Peyer's patch (tissue), 4 donors: Measurements from ENCODE around the gene TRIM43B. TPM values are rescaled to one million over a fixed set of nuclear protein-coding genes. Genes with fewer than 3 reads are reported as not detected.
"Not testable (repeated sequence)": the region's sequence is repeated elsewhere in the genome, so short reads cannot be mapped to it uniquely, and the experiment has no call there.

Source experiments
- DNase-seq, 3 donors: peaks; one replicate each; pipeline ENCODE4 v3.0.0-alpha.2; 2017 to 2019
- H3K27ac ChIP-seq, 4 donors: fragments of 200-600 bp; sonication (generic); one replicate each; pipeline ENCODE4 v1.5.1; 2016 to 2019
- H3K27me3 ChIP-seq, 2 donors: fragments of 200-600 bp; sonication (generic); one replicate each; pipeline ENCODE4 v1.5.1; 2019
- H3K36me3 ChIP-seq, 3 donors: fragments of 200-600 bp; sonication (generic); one replicate each; pipeline ENCODE4 v1.5.1; 2016 to 2019
- H3K4me1 ChIP-seq, 4 donors: fragments of 200-600 bp; sonication (generic); one replicate each; pipeline ENCODE4 v1.5.1; 2016 to 2019
- H3K4me3 ChIP-seq, 4 donors: fragments of 200-600 bp; sonication (generic); 1 replicate in 3 of 4; 2 replicates in 1 of 4; pipeline ENCODE4 v1.5.1; 2016 to 2019; ENCODE audit warnings: mild to moderate bottlenecking in 1 of 4
- H3K9me3 ChIP-seq, 4 donors: fragments of 200-600 bp; sonication (generic); one replicate each; pipeline ENCODE4 v1.5.1; 2016 to 2019; ENCODE audit warnings: mild to moderate bottlenecking in 1 of 4
- CTCF ChIP-seq, 6 experiments: fragments of 450-650 bp in 4 of 6; fragments of 200-600 bp in 2 of 6; sonication (generic) in 1 of 6; IDR thresholded peaks; one replicate each; pipeline ENCODE4 v1.5.1; 2017 to 2019; ENCODE audit warnings: antibody characterized with exemption in 6 of 6, mild to moderate bottlenecking in 3 of 6, moderate library complexity in 1 of 6
- POLR2A ChIP-seq, 2 donors: fragments of 450-650 bp; IDR thresholded peaks; one replicate each; pipeline ENCODE4 v1.5.1; 2017; ENCODE audit warnings: antibody characterized with exemption in 2 of 2, mild to moderate bottlenecking in 2 of 2, moderate library complexity in 2 of 2
- total RNA-seq, 4 donors: library from RNA; depleted of rRNA; stranded (reverse); fragments of >200 nt; gene quantifications; one replicate each; pipeline ENCODE4 v1.1.0, GENCODE V29; 2016

TRIM43B gene
- total RNA-seq, 4 donors from 2014 or later = not detected

DNA sequence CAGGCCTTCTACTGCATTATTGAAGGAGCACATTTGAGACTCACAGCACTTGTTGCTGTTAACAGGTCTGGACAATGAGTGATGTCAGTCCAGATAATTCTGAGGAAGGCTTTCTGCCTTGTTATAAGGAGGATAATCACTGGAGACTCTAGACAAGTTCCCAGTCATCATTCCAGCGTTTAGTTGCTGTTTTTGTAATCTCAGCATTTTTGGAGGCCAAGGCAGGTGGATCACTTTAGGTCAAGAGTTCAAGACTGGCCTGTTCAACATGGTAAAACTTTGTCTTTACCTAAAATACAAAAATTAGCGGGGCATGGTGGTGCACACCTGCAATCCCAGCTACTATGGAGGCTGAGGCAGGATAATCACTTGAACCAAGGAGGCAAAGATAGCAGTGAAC, 39.6 kb upstream of the TRIM43B start:
- Histone ChIP-seq H3K4me3 (no peak overlapping the region), H3K36me3 (no peaks in the 10 kb centered on the region), H3K27ac (no peak overlapping the region), H3K4me1 (peaks cover 0 to 13% (median 0%) of the 10 kb centered on the region in 4 donors), H3K9me3 (no peaks in the 10 kb centered on the region), H3K27me3 (no peaks in the 10 kb centered on the region)
- DNase-seq = no peak
- no peak for TF ChIP-seq CTCF (IDR thresholded peaks at IDR 0.05)

- no peak overlapping the region for H3K27ac ChIP-seq
- H3K4me1 ChIP-seq = no peaks in the 10 kb centered on the region
- no peaks in the 10 kb centered on the region for H3K36me3 ChIP-seq
- no peak overlapping the region for H3K4me3 ChIP-seq
- TF ChIP-seq POLR2A (IDR thresholded peaks at IDR 0.05) = no peak
- TF ChIP-seq CTCF (IDR thresholded peaks at IDR 0.05) = no peak
- DNase-seq = no peak
- H3K9me3 ChIP-seq = no peaks in the 10 kb centered on the region
- no peaks in the 10 kb centered on the region for H3K27me3 ChIP-seq
Measured at GRCh38 chr2:95514718-95515117, 30.2 kb upstream of the TRIM43B start.

GRCh38 chr2:95514226-95514625, 29.7 kb upstream of the TRIM43B start:
- not testable (repeated sequence) for H3K4me1 ChIP-seq, H3K27me3 ChIP-seq, H3K36me3 ChIP-seq, H3K27ac ChIP-seq, H3K9me3 ChIP-seq, H3K4me3 ChIP-seq, DNase-seq

DNA sequence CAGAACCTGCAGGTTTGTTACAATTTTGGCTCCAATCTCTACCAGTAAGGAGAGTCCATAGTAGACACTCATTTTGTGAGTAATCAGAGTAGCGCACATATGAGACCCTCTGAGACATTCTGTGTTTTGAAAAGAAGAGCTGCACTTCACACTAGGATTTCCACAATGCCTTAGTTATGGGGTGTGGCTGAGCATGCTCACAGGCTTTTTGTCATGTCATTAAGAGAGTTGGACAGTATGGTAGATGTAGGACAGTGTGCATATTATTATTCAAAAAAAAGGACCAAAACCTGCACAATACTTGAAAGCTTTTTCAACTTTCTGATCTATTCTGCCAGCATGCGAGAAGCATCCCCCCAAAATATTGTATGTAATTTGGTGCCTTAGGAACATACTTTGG, 24.9 kb upstream of the TRIM43B start:
- TF ChIP-seq POLR2A (IDR thresholded peaks at IDR 0.05) (no peak), CTCF (IDR thresholded peaks at IDR 0.05) (no peak)
- Histone ChIP-seq H3K4me3 (no peak overlapping the region), H3K9me3 (no peaks in the 10 kb centered on the region), H3K36me3 (no peaks in the 10 kb centered on the region), H3K27me3 (no peaks in the 10 kb centered on the region), H3K27ac (no peak overlapping the region), H3K4me1 (no peaks in the 10 kb centered on the region)
- DNase-seq = no peak

DNA sequence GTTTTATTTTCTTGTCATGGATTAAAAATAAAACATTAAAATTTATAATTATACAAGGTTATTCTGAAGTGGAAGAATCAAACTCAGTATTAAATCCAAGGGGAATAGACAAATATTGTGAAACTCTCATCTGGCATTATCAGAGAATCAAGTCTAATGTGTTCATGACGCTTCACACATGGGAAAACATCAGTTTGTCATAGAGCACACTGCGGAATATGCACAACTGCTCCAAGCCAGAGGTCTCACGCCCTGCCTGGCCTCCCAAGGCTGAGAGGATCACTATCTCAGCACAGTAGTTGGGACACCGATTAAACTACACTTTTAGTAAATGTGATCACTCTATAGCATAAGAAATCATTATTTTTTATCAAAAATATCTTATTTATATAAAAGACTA, 20.7 kb upstream of the TRIM43B start:
- Histone ChIP-seq H3K4me3 (no peak overlapping the region), H3K36me3 (no peaks in the 10 kb centered on the region), H3K27me3 (no peaks in the 10 kb centered on the region), H3K4me1 (no peaks in the 10 kb centered on the region), H3K27ac (no peak overlapping the region), H3K9me3 (no peaks in the 10 kb centered on the region)
- TF ChIP-seq CTCF (IDR thresholded peaks at IDR 0.05) (no peak), POLR2A (IDR thresholded peaks at IDR 0.05) (no peak)
- no peak for DNase-seq

GRCh38 chr2:95500854-95501253, 16.3 kb upstream of the TRIM43B start:
- Histone ChIP-seq H3K27me3 (no peaks in the 10 kb centered on the region), H3K4me3 (no peak overlapping the region), H3K4me1 (no peaks in the 10 kb centered on the region), H3K9me3 (no peaks in the 10 kb centered on the region), H3K27ac (no peak overlapping the region), H3K36me3 (no peaks in the 10 kb centered on the region)
- DNase-seq = no peak
- TF ChIP-seq POLR2A (IDR thresholded peaks at IDR 0.05) = no peak
- TF ChIP-seq CTCF (IDR thresholded peaks at IDR 0.05) = no peak

GRCh38 chr2:95492076-95492475, 7.5 kb upstream of the TRIM43B start:
- not testable (repeated sequence) for DNase-seq, H3K36me3 ChIP-seq, H3K27ac ChIP-seq, H3K27me3 ChIP-seq, H3K9me3 ChIP-seq, H3K4me3 ChIP-seq, H3K4me1 ChIP-seq

DNA sequence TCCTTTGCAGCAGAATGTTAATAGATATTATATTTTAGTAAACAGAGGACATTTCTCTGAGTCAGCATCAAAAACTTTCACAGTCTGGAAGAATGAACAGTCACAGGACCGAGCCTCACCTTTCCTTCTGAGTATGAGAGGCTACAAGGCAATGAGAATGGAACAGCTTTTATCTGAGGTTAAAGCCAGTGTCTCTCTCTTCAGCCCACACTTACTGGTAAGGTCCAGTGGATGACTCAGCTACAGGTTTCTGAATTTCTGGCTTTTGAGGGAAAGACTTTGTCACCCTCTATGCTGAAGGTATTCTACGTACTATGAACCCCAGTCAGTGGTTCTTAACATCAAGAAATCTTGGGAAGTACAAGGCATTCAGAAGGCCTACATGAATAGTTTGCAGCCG, 9.5 kb downstream of the TRIM43B start:
- not testable (repeated sequence) for H3K4me3 ChIP-seq, DNase-seq, H3K9me3 ChIP-seq, H3K36me3 ChIP-seq, H3K4me1 ChIP-seq, H3K27ac ChIP-seq, H3K27me3 ChIP-seq

- not testable (repeated sequence) for H3K9me3 ChIP-seq, H3K27ac ChIP-seq, H3K36me3 ChIP-seq, H3K4me1 ChIP-seq, H3K27me3 ChIP-seq, DNase-seq, H3K4me3 ChIP-seq
Measured at GRCh38 chr2:95467984-95468383, 16.6 kb downstream of the TRIM43B start.

GRCh38 chr2:95466572-95466971, 18.0 kb downstream of the TRIM43B start:
- DNase-seq, H3K27me3 ChIP-seq, H3K9me3 ChIP-seq, H3K36me3 ChIP-seq, H3K4me1 ChIP-seq, H3K4me3 ChIP-seq, H3K27ac ChIP-seq: not testable (repeated sequence)
